H1 (cell line): Measurements from ENCODE around the gene ZFP36L2. TPM values are rescaled to one million over a fixed set of nuclear protein-coding genes. Genes with fewer than 3 reads are reported as not detected.

Experiments
- CTCF ChIA-PET: fragments of 300-600 bp; sonication (Branson Sonifier 250); formaldehyde crosslinking; loops from one replicate; lab custom pipeline; 2021; ENCODE audit not compliant: partially characterized antibody; lab: Charles Lee
- POLR2A ChIA-PET: fragments of 300-600 bp; sonication (Branson Sonifier 250); formaldehyde crosslinking; loops from one replicate; lab custom pipeline; 2021; ENCODE audit warnings: inconsistent platforms; ENCODE audit not compliant: partially characterized antibody; lab: Charles Lee
- DNase-seq, 2 experiments: peaks; one replicate each; pipeline versions ENCODE4 v3.0.0 to v3.0.0-alpha.2; 2010 to 2022; ENCODE audit warnings: low spot score in 2 of 2, low read depth in 1 of 2, mixed read lengths in 1 of 2
- FAIRE-seq: peaks from 2 replicates; lab custom pipeline; 2011; peaks lifted over from hg19 to GRCh38; lab: Jason Lieb, UNC
- H2AFZ ChIP-seq: 2 replicates; pipeline ENCODE4 v1.8.1; 2012; ENCODE audit warnings: low read length, inconsistent platforms
- H2AK5ac ChIP-seq: 2 replicates; pipeline ENCODE4 v1.6.1; 2013; ENCODE audit warnings: low read depth, low read length
- H2BK120ac ChIP-seq: replicated peaks from 2 replicates; pipeline ENCODE3; 2013; ENCODE audit warnings: low read depth, low read length, inconsistent platforms
- H2BK12ac ChIP-seq: 2 replicates; pipeline ENCODE4 v1.6.1; 2013; ENCODE audit warnings: low read depth, low read length
- H2BK15ac ChIP-seq: 2 replicates; pipeline ENCODE4 v1.6.1; 2013; ENCODE audit warnings: low read length
- H2BK20ac ChIP-seq: 2 replicates; pipeline ENCODE4 v1.6.1; 2013; ENCODE audit warnings: low read length
- H2BK5ac ChIP-seq: 2 replicates; pipeline ENCODE4 v1.6.1; 2013; ENCODE audit warnings: low read depth, low read length
- H3K14ac ChIP-seq: 2 replicates; pipeline ENCODE4 v1.6.1; 2013; ENCODE audit warnings: inconsistent platforms; ENCODE audit not compliant: insufficient read length
- H3K18ac ChIP-seq: 2 replicates; pipeline ENCODE4 v1.6.1; 2013; ENCODE audit warnings: low read length; ENCODE audit errors: extremely low read depth
- H3K23ac ChIP-seq: 2 replicates; pipeline ENCODE4 v1.6.1; 2013; ENCODE audit warnings: inconsistent platforms; ENCODE audit not compliant: insufficient read length
- H3K23me2 ChIP-seq: 2 replicates; pipeline ENCODE4 v1.6.1; 2013; ENCODE audit warnings: low read depth, low read length
- H3K27ac ChIP-seq: 2 replicates; pipeline ENCODE4 v1.6.1; 2011; ENCODE audit warnings: low read depth, low read length, inconsistent platforms
- H3K27me3 ChIP-seq, 4 experiments: replicated peaks in 1 of 4; 1 replicate in 1 of 4; 2 replicates in 3 of 4; pipeline versions ENCODE4 v1.6.1 to v1.8.1; 2011 to 2013; ENCODE audit warnings: low read length in 3 of 4, mild to moderate bottlenecking in 3 of 4, inconsistent platforms in 2 of 4, mixed read lengths in 2 of 4, moderate library complexity in 1 of 4; ENCODE audit not compliant: control insufficient read depth in 3 of 4, insufficient read depth in 3 of 4; ENCODE audit errors: extremely low read depth in 1 of 4
- H3K36me3 ChIP-seq, 4 experiments: 2 replicates each; pipeline versions ENCODE4 v1.6.1 to v1.8.1; 2011 to 2013; ENCODE audit warnings: mild to moderate bottlenecking in 4 of 4, low read length in 3 of 4, moderate library complexity in 2 of 4, control low read depth in 1 of 4, inconsistent platforms in 1 of 4; ENCODE audit not compliant: insufficient read depth in 4 of 4, control insufficient read depth in 2 of 4
- H3K4ac ChIP-seq: replicated peaks from 2 replicates; pipeline ENCODE3; 2013; ENCODE audit warnings: low read length, low read depth, mixed read lengths, inconsistent platforms; ENCODE audit not compliant: insufficient read length
- H3K4me1 ChIP-seq, 4 experiments: replicated peaks in 1 of 4; 1 replicate in 1 of 4; 2 replicates in 3 of 4; pipeline versions ENCODE4 v1.6.1 to v1.8.1; 2011 to 2013; ENCODE audit warnings: low read length in 3 of 4, inconsistent platforms in 2 of 4, mixed read lengths in 1 of 4; ENCODE audit not compliant: insufficient read depth in 4 of 4, control insufficient read depth in 3 of 4
- H3K4me2 ChIP-seq, 2 experiments: 2 replicates each; pipeline versions ENCODE4 v1.6.1 to v1.8.1; 2011 to 2013; ENCODE audit warnings: low read depth in 2 of 2, low read length in 2 of 2, control low read depth in 1 of 2, inconsistent platforms in 1 of 2, mild to moderate bottlenecking in 1 of 2; ENCODE audit not compliant: insufficient read depth in 1 of 2
- H3K4me3 ChIP-seq, 4 experiments: fragments of 200-600, 300-600 bp in 1 of 4; sonication (generic), shearing (Covaris generic), sonication (Bioruptor Twin) in 1 of 4; 2 replicates each; pipeline versions ENCODE4 v1.5.1 to v1.8.1; 2011 to 2016; ENCODE audit warnings: low read length in 4 of 4, low read depth in 3 of 4, control low read depth in 2 of 4, inconsistent platforms in 2 of 4, mild to moderate bottlenecking in 2 of 4, mixed read lengths in 1 of 4, moderate library complexity in 1 of 4; ENCODE audit not compliant: insufficient read depth in 2 of 4; ENCODE audit errors: extremely low read depth in 1 of 4
- H3K56ac ChIP-seq: replicated peaks from 2 replicates; pipeline ENCODE3; 2013; ENCODE audit warnings: low read depth, mild to moderate bottlenecking, mixed read lengths, low read length, inconsistent platforms; ENCODE audit not compliant: insufficient read length
- H3K79me1 ChIP-seq: 2 replicates; pipeline ENCODE4 v1.6.1; 2013; ENCODE audit warnings: low read depth, low read length, control low read depth
- H3K79me2 ChIP-seq, 2 experiments: 2 replicates each; pipeline versions ENCODE4 v1.6.1 to v1.8.1; 2012 to 2013; ENCODE audit warnings: low read length in 2 of 2, mild to moderate bottlenecking in 2 of 2, inconsistent platforms in 1 of 2; ENCODE audit not compliant: insufficient read depth in 2 of 2, control insufficient read depth in 1 of 2
- H3K9ac ChIP-seq, 4 experiments: replicated peaks in 1 of 4; 1 replicate in 1 of 4; 2 replicates in 3 of 4; pipeline versions ENCODE4 v1.6.1 to v1.8.1; 2011 to 2013; ENCODE audit warnings: low read depth in 3 of 4, low read length in 3 of 4, control low read depth in 2 of 4, mild to moderate bottlenecking in 2 of 4, moderate library complexity in 2 of 4, inconsistent platforms in 1 of 4; ENCODE audit errors: extremely low read depth in 1 of 4
- H3K9me3 ChIP-seq, 2 experiments: 2 replicates each; pipeline versions ENCODE4 v1.6.1 to v1.8.1; 2012 to 2013; ENCODE audit warnings: mild to moderate bottlenecking in 2 of 2, moderate library complexity in 2 of 2, control low read depth in 1 of 2, inconsistent platforms in 1 of 2, low read depth in 1 of 2, low read length in 1 of 2, mixed read lengths in 1 of 2; ENCODE audit not compliant: insufficient read depth in 2 of 2
- H4K20me1 ChIP-seq, 2 experiments: replicated peaks in 1 of 2; 2 replicates each; pipeline versions ENCODE3 to v1.8.1; 2011 to 2013; ENCODE audit warnings: inconsistent platforms in 2 of 2, low read length in 2 of 2, mild to moderate bottlenecking in 1 of 2; ENCODE audit not compliant: insufficient read depth in 2 of 2, control insufficient read depth in 1 of 2
- H4K5ac ChIP-seq: 2 replicates; pipeline ENCODE4 v1.6.1; 2013; ENCODE audit warnings: low read length, low read depth, mixed read lengths, inconsistent platforms; ENCODE audit not compliant: insufficient read length
- H4K8ac ChIP-seq: 2 replicates; pipeline ENCODE4 v1.8.0; 2013; ENCODE audit warnings: mild to moderate bottlenecking, moderate library complexity, low read length, inconsistent platforms; ENCODE audit not compliant: insufficient read depth; ENCODE audit errors: extremely low read depth
- H4K91ac ChIP-seq: replicated peaks from 2 replicates; pipeline ENCODE3; 2013; ENCODE audit warnings: low read length, mixed read lengths, inconsistent platforms; ENCODE audit not compliant: insufficient read length
- CBX5 ChIP-seq: fragments of 300-800, 300-1000 bp; sonication (generic); IDR thresholded peaks from 2 replicates; pipeline ENCODE4 v1.7.1; 2016; ENCODE audit warnings: antibody characterized with exemption, low read length, low read depth
- CHD1 ChIP-seq: IDR thresholded peaks from 2 replicates; pipeline ENCODE4 v1.6.1; 2012; ENCODE audit warnings: low read depth, low read length, improper control_type of control experiment
- HDAC2 ChIP-seq, 2 experiments: fragments of 300-600 bp in 1 of 2; sonication (generic) in 1 of 2; IDR thresholded peaks; 2 replicates each; pipeline ENCODE4 v1.6.1; 2011 to 2012; ENCODE audit warnings: low read depth in 2 of 2, low read length in 2 of 2, mild to moderate bottlenecking in 2 of 2, moderate library complexity in 2 of 2, borderline replicate concordance in 1 of 2, inconsistent platforms in 1 of 2
- HDAC6 ChIP-seq: IDR thresholded peaks from one replicate; pipeline ENCODE4 v1.7.1; 2012; ENCODE audit warnings: low read depth, mild to moderate bottlenecking, inconsistent platforms, low read length, moderate library complexity
- KDM4A ChIP-seq: IDR thresholded peaks from one replicate; pipeline ENCODE4 v1.7.1; 2012; ENCODE audit warnings: low read depth, mild to moderate bottlenecking, moderate library complexity, low read length, inconsistent platforms; ENCODE audit not compliant: severe bottlenecking
- MAX ChIP-seq: IDR thresholded peaks from 2 replicates; pipeline ENCODE4 v1.6.1; 2012; ENCODE audit warnings: inconsistent platforms
- POLR2A ChIP-seq, 2 experiments: IDR thresholded peaks; 1 replicate in 1 of 2; 2 replicates in 1 of 2; pipeline ENCODE4 v1.6.1; 2011; ENCODE audit warnings: low read depth in 2 of 2, low read length in 2 of 2, mild to moderate bottlenecking in 2 of 2; ENCODE audit errors: control extremely low read depth in 1 of 2
- RXRA ChIP-seq: IDR thresholded peaks from 2 replicates; pipeline ENCODE4 v1.6.1; 2011; ENCODE audit warnings: low read depth, mild to moderate bottlenecking, low read length, moderate library complexity; ENCODE audit not compliant: insufficient read depth
- SP4 ChIP-seq: IDR thresholded peaks from 2 replicates; pipeline ENCODE4 v1.6.1; 2012; ENCODE audit warnings: low read length, inconsistent platforms
- TCF12 ChIP-seq: IDR thresholded peaks from 2 replicates; pipeline ENCODE4 v1.6.1; 2011; ENCODE audit warnings: low read depth, mild to moderate bottlenecking, low read length
- YY1 ChIP-seq: IDR thresholded peaks from 2 replicates; pipeline ENCODE4 v1.6.1; 2011; ENCODE audit warnings: low read depth, mild to moderate bottlenecking, low read length
- WGBS, 2 experiments: shearing (Covaris generic) in 1 of 2; methylation state at CpG; one replicate each; pipeline versions ENCODE4 v1.1.6 to v1.1.7; 2013 to 2015; ENCODE audit warnings: low lambda C conversion rate in 2 of 2, mixed read lengths in 2 of 2, inconsistent platforms in 1 of 2, low coverage in 1 of 2, missing lambda C conversion rate in 1 of 2; ENCODE audit not compliant: insufficient replicate concordance in 2 of 2, insufficient coverage in 1 of 2, insufficient read length in 1 of 2; ENCODE audit errors: extremely low coverage in 1 of 2, missing lambda C conversion rate in 1 of 2; 5-methylcytosine and 5-hydroxymethylcytosine counted together
- polyA plus RNA-seq, 7 experiments: library from polyadenylated mRNA; depleted of rRNA in 3 of 7; stranded (reverse) in 5 of 7; unstranded in 2 of 7; fragments of >200 nt in 5 of 7; fragments of 200-250 nt in 2 of 7; gene quantifications; 1 replicate in 5 of 7; 2 replicates in 1 of 7; 4 replicates in 1 of 7; pipeline versions ENCODE4 v1.2.1 to v1.2.3, GENCODE V29; 2011 to 2013; ENCODE audit warnings: missing spikeins in 2 of 7, mixed read lengths in 2 of 7
- total RNA-seq: library from RNA; stranded (reverse); fragmentation: NEBNext Ultra II Directional; extraction: Animal tissue kit (Norgen Biotek cat#: 25700); gene quantifications from 2 replicates; pipeline ENCODE4 v1.2.1, GENCODE V29; 2021

ZFP36L2 gene
- total and polyA plus RNA-seq, 2 of the 8 experiments (the other 6 are each of a cell fraction or from before 2014, with no cell fraction given), result 13.4 to 102 TPM

- Histone ChIP-seq H3K27ac (peak overlapping the region; percentile 80), H4K20me1 (no peaks in the 10 kb centered on the region), H3K23ac (no peak overlapping the region), H2BK12ac (peak overlapping the region; percentile 98), H4K91ac (peak overlapping the region; percentile 98), H3K4ac (peak overlapping the region; percentile 10), H3K23me2 (no peaks in the 10 kb centered on the region), H3K79me2 (no peaks in the 10 kb centered on the region), H3K56ac (no peak overlapping the region), H2BK5ac (peak overlapping the region; percentile 87), H2BK20ac (peak overlapping the region; percentile 95), H3K4me1 (peaks cover 13 to 32% (median 27%) of the 10 kb centered on the region in 4 experiments), H3K14ac (no peak overlapping the region), H2AK5ac (no peak overlapping the region), H3K79me1 (no peaks in the 10 kb centered on the region), H2AFZ (no peak overlapping the region), H3K9ac (peak overlapping the region in 2 of 4 experiments; percentile 21 to 31; a peak in 2 of 7 replicates), H4K8ac (peak overlapping the region; percentile 81; the same call in 1 of the 2 replicates), H2BK15ac (peak overlapping the region; percentile 46; the same call in 1 of the 2 replicates), H3K18ac (peak overlapping the region; percentile 97), H3K9me3 (peaks cover 29 to 31% of the 10 kb centered on the region in 2 experiments), H2BK120ac (peak overlapping the region; percentile 95), H4K5ac (peak overlapping the region; percentile 79), H3K36me3 (no peaks in the 10 kb centered on the region), H3K4me3 (peak overlapping the region in 2 of 4 experiments; percentile 19 to 35; a peak in 4 of 8 replicates), H3K4me2 (peak overlapping the region; percentile 45 to 48), H3K27me3 (no peaks in the 10 kb centered on the region)
- ChIA-PET POLR2A (interaction anchor here (0.7 to 4.4 kb wide), 12 partner anchors 10 to 254 kb away, joined by 3 to 52 read pairs (median 4); partner anchors contain the start of gene ZFP36L2), CTCF (interaction anchor here (0.6 to 6.8 kb wide), 15 partner anchors 10 to 246 kb away, joined by 3 to 85 read pairs (median 6); partner anchors contain the start of gene ZFP36L2)
- DNase-seq, result peak; percentile 63 to 70
- no peak for FAIRE-seq
- 21% methylated on average over 17 of the region's 18 CpGs; no CpG with 5 or more reads in 1 of the 2 experiments for WGBS, 2 experiments
- TF ChIP-seq KDM4A (no peak), POLR2A (IDR thresholded peaks at IDR 0.05; ENCODE audit: control extremely low read depth in 1 of 2, low read depth in 2 of 2, low read length in 2 of 2) (peak in 1 of 2 experiments; percentile 65; a peak in 1 of 3 replicates), YY1 (no peak), CHD1 (no peak), TCF12 (no peak), CBX5 (no peak), HDAC2 (IDR thresholded peaks at IDR 0.05; ENCODE audit: borderline replicate concordance in 1 of 2, low read depth in 2 of 2, low read length in 2 of 2) (0 out of 4 replicates have a peak, but pooled peaks of 1 of the 2 experiments have one; percentile 42), SP4 (no peak), MAX (no peak), HDAC6 (no peak), RXRA (no peak)
These were observed 47.5 kb downstream of the ZFP36L2 start for GRCh38 chr2:43178602-43179542.
